SK-N-MC (cell line): ENCODE results near the gene PPHLN1.

Source experiments
- EZH2 ChIP-seq: fragments of 200-600 bp; sonication (generic); IDR thresholded peaks from one replicate; pipeline ENCODE4 v1.6.1; 2017; ENCODE audit warnings: antibody characterized with exemption
- POLR2AphosphoS5 ChIP-seq: IDR thresholded peaks from 2 replicates; pipeline ENCODE4 v1.6.1; 2012; ENCODE audit warnings: mild to moderate bottlenecking, low read depth, low read length, borderline replicate concordance

DNA sequence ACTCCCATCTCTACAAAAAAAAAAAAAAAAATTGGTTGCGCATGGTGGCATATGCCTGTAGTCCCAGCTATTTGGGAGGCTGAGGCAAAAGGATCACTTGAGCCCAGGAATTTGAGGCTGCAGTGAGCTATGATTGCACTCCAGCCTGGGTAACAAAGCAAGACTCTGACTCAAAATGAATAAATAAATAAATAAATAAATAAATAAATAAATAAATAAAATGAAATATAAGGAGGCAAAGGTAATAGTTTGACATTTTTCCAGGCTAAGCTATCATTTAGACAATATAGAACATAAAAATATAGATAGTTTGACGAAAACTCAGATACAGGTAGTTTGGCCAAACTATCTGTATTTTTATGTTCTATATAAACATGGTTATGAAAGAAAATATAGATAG, 40.5 kb upstream of the PPHLN1 start:
- TF ChIP-seq POLR2AphosphoS5 (no peak), EZH2 (no peak)
